Activated CD8-positive, alpha-beta memory T cell treated with anti-CD3 and anti-CD28 coated beads for 36 hours (primary cell): ENCODE results near the gene ZSWIM6. TPM values are rescaled to one million over a fixed set of nuclear protein-coding genes. Genes with fewer than 3 reads are reported as not detected.

ENCODE experiments used
- CTCF ChIA-PET: fragments of 350-600 bp; sonication (Branson Sonifier 250); formaldehyde crosslinking; loops from one replicate; lab custom pipeline; 2021; ENCODE audit warnings: antibody characterized with exemption; lab: Charles Lee
- POLR2A ChIA-PET: fragments of 350-600 bp; sonication (Branson Sonifier 250); formaldehyde crosslinking; loops from one replicate; lab custom pipeline; 2021; ENCODE audit warnings: antibody characterized with exemption; lab: Charles Lee
- total RNA-seq, 2 experiments: library from RNA; stranded (reverse); gene quantifications; one replicate each; pipeline ENCODE4 v1.2.3, GENCODE V29; 2021

The ZSWIM6 gene
- total RNA-seq, 2 experiments from 2014 or later = 6.4 to 6.5 TPM

DNA sequence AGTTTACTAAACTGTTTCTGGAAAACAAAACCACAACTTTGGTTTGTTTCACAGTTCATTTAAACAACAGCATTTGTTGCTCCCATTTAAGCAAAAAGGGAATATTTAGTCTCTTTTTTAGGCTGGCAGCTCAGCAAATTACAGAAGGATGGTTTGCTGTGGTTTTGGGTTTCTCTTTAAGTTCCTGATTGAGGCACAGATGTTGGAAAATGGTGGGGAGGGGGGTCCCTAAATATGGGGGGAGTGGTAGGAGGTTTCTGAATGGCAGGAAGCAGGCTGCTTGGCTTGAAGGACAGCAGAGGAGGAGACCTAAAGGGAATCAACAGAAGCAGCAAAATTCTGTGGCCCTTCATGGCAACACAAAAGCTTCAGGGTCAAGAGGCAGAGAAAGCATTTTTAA, 263.4 kb downstream of the ZSWIM6 start:
- ChIA-PET POLR2A (interaction anchor here (0.5 kb wide), 1 partner anchor 443 kb away, joined by 3 read pairs; no protein-coding TSS in a partner anchor), CTCF (interaction anchor here (0.6 kb wide), 1 partner anchor 634 kb away, joined by 3 read pairs; no protein-coding TSS in a partner anchor)

Other genes starting within 250 kb of the ZSWIM6 start
- gene SMIM15, start 169.8 kb upstream of the ZSWIM6 start, total RNA-seq = 10 to 100 TPM; 91.1 to 93.9 TPM